IMR-90 (cell line): ENCODE data around the gene RNF217. TPM values are rescaled to one million over a fixed set of nuclear protein-coding genes. Genes with fewer than 3 reads are reported as not detected.

Source experiments
- ATAC-seq: fragments of 200-7000 bp; cut with Tn5 transposase; 2 replicates; pipeline ENCODE4 v1.9.1; 2020; ENCODE audit warnings: low read depth, mild to moderate bottlenecking, moderate library complexity
- BruUV-seq: library from RNA; stranded (reverse); fragments of 400-500 nt; replicated peaks from 2 replicates; lab custom pipeline; 2021; lab: Mats Ljungman, UMichigan
- CTCF ChIA-PET: fragments of 300-600 bp; formaldehyde crosslinking; extraction: SDS; loops from one replicate; lab custom pipeline; 2021; ENCODE audit warnings: antibody characterized with exemption; lab: Yijun Ruan, JAX
- POLR2A ChIA-PET: fragments of 300-600 bp; sonication (Branson Sonifier 250); formaldehyde crosslinking; loops from one replicate; lab custom pipeline; 2022; ENCODE audit warnings: antibody characterized with exemption; ENCODE audit not compliant: unreplicated experiment; lab: Charles Lee
- DNase-seq: peaks from one replicate; pipeline ENCODE4 v3.0.0; 2013
- H2AFZ ChIP-seq: replicated peaks from 2 replicates; pipeline ENCODE3; 2013; ENCODE audit warnings: low read length, mild to moderate bottlenecking; ENCODE audit not compliant: poor library complexity
- H2AK5ac ChIP-seq: 2 replicates; pipeline ENCODE4 v1.6.1; 2013; ENCODE audit warnings: low read depth, low read length, inconsistent platforms
- H2AK9ac ChIP-seq: replicated peaks from 2 replicates; pipeline ENCODE3; 2013; ENCODE audit warnings: mild to moderate bottlenecking, low read depth, low read length, moderate library complexity; ENCODE audit not compliant: poor library complexity
- H2BK120ac ChIP-seq: 2 replicates; pipeline ENCODE4 v1.6.1; 2013; ENCODE audit warnings: low read depth, low read length, inconsistent platforms
- H2BK15ac ChIP-seq: 3 replicates; pipeline ENCODE4 v1.6.1; 2013; ENCODE audit warnings: low read depth, low read length, inconsistent platforms
- H2BK20ac ChIP-seq: 2 replicates; pipeline ENCODE4 v1.6.1; 2013; ENCODE audit warnings: low read depth, mild to moderate bottlenecking, inconsistent platforms, low read length, moderate library complexity
- H2BK5ac ChIP-seq: 2 replicates; pipeline ENCODE4 v1.6.1; 2013; ENCODE audit warnings: mild to moderate bottlenecking, low read depth, low read length, inconsistent platforms; ENCODE audit not compliant: poor library complexity, severe bottlenecking
- H3K14ac ChIP-seq: replicated peaks from 2 replicates; pipeline ENCODE4 v1.6.1; 2013; ENCODE audit warnings: low read depth, low read length, inconsistent platforms
- H3K18ac ChIP-seq: 2 replicates; pipeline ENCODE4 v1.6.1; 2013; ENCODE audit warnings: low read depth, low read length, control low read depth
- H3K23ac ChIP-seq: 2 replicates; pipeline ENCODE4 v1.6.1; 2013; ENCODE audit warnings: low read depth, low read length, inconsistent platforms
- H3K27ac ChIP-seq: 2 replicates; pipeline ENCODE4 v1.5.1; 2013; ENCODE audit warnings: mild to moderate bottlenecking, control low read depth, low read length; ENCODE audit not compliant: insufficient read depth
- H3K27me3 ChIP-seq: 2 replicates; pipeline ENCODE4 v1.6.1; 2013; ENCODE audit warnings: low read length; ENCODE audit not compliant: control insufficient read depth, insufficient read depth
- H3K36me3 ChIP-seq: 2 replicates; pipeline ENCODE4 v1.6.1; 2013; ENCODE audit warnings: low read length, mixed read lengths; ENCODE audit not compliant: control insufficient read depth, insufficient read depth
- H3K4ac ChIP-seq: 2 replicates; pipeline ENCODE4 v1.6.1; 2013; ENCODE audit warnings: low read depth, low read length, inconsistent platforms
- H3K4me1 ChIP-seq: 2 replicates; pipeline ENCODE4 v1.6.1; 2013; ENCODE audit warnings: low read length, mixed read lengths; ENCODE audit not compliant: control insufficient read depth, insufficient read depth
- H3K4me2 ChIP-seq: 2 replicates; pipeline ENCODE4 v1.6.1; 2013; ENCODE audit warnings: low read depth, mild to moderate bottlenecking, control low read depth, low read length, moderate library complexity
- H3K4me3 ChIP-seq: 2 replicates; pipeline ENCODE4 v1.5.1; 2013; ENCODE audit warnings: low read depth, mild to moderate bottlenecking, control low read depth, low read length, moderate library complexity; ENCODE audit not compliant: insufficient read depth
- H3K56ac ChIP-seq: 2 replicates; pipeline ENCODE4 v1.6.1; 2013; ENCODE audit warnings: low read length, inconsistent platforms; ENCODE audit not compliant: insufficient read depth; ENCODE audit errors: extremely low read depth
- H3K79me1 ChIP-seq, 2 experiments: 2 replicates each; pipeline ENCODE4 v1.6.1; 2013; ENCODE audit warnings: low read length in 2 of 2, inconsistent platforms in 1 of 2, low read depth in 1 of 2
- H3K9ac ChIP-seq: 2 replicates; pipeline ENCODE4 v1.6.1; 2013; ENCODE audit warnings: low read depth, low read length, control low read depth
- H3K9me1 ChIP-seq: 2 replicates; pipeline ENCODE4 v1.6.1; 2013; ENCODE audit warnings: low read length, inconsistent platforms; ENCODE audit not compliant: insufficient read depth
- H3K9me3 ChIP-seq: 2 replicates; pipeline ENCODE4 v1.6.1; 2013; ENCODE audit warnings: low read length; ENCODE audit not compliant: control insufficient read depth, insufficient read depth
- H4K20me1 ChIP-seq: 2 replicates; pipeline ENCODE4 v1.6.1; 2013; ENCODE audit warnings: low read length, inconsistent platforms; ENCODE audit not compliant: insufficient read depth
- H4K5ac ChIP-seq: 2 replicates; pipeline ENCODE4 v1.6.1; 2013; ENCODE audit warnings: mild to moderate bottlenecking, low read depth, low read length, control low read depth
- H4K8ac ChIP-seq, 2 experiments: 2 replicates each; pipeline ENCODE4 v1.6.1; 2013; ENCODE audit warnings: low read depth in 2 of 2, low read length in 2 of 2, control low read depth in 1 of 2, inconsistent platforms in 1 of 2
- H4K91ac ChIP-seq: 2 replicates; pipeline ENCODE4 v1.6.1; 2013; ENCODE audit warnings: low read depth, low read length, inconsistent platforms; ENCODE audit not compliant: insufficient read depth
- CEBPB ChIP-seq: IDR thresholded peaks from 2 replicates; pipeline ENCODE4 v1.6.1; 2012; ENCODE audit warnings: low read depth, low read length, improper control_type of control experiment
- WGBS, 2 experiments: methylation state at CpG; one replicate each; pipeline versions ENCODE4 v1.1.5 to v1.1.7; 2013; ENCODE audit warnings: missing lambda C conversion rate in 2 of 2; ENCODE audit not compliant: insufficient read length in 1 of 2; ENCODE audit errors: extremely low coverage in 2 of 2; 5-methylcytosine and 5-hydroxymethylcytosine counted together
- dilution Hi-C: fragments of 300-500 bp; cut with HindIII; formaldehyde crosslinking; loops from one replicate; pipeline ENCODE4 v1.14.3; 2018; ENCODE audit warnings: low sequenced_read_pairs; ENCODE audit not compliant: unreplicated experiment
- in situ Hi-C: fragments of 300-500 bp; cut with MboI; formaldehyde crosslinking; loops from 3 replicates; pipeline ENCODE4 v1.14.3; 2019; ENCODE audit warnings: low sequenced_read_pairs, inconsistent platforms, mixed read lengths
- intact Hi-C: fragments of 100-400 bp; cut with micrococcal nuclease; formaldehyde crosslinking; loops from 2 replicates; pipeline ENCODE4 v1.10.0; 2022
- polyA plus RNA-seq, 3 experiments: library from polyadenylated mRNA; depleted of rRNA; stranded (reverse); fragments of >200 nt; gene quantifications; 2 replicates each; pipeline ENCODE4 v1.2.3, GENCODE V29; 2012; ENCODE audit warnings: low replicate concordance in 1 of 3
- total RNA-seq: library from RNA; depleted of rRNA; stranded (reverse); fragments of >200 nt; gene quantifications from 2 replicates; pipeline ENCODE4 v1.2.3, GENCODE V29; 2012
- TF ChIP-seq, protein P1 (sequence below): conservative IDR thresholded peaks from 2 replicates; pipeline ENCODE4 v1.5.1; 2012; ENCODE audit warnings: mild to moderate bottlenecking, low read depth, low read length, improper control_type of control experiment

The RNF217 gene
- total and polyA plus RNA-seq, 2 of the 4 experiments (the other 2 are of a cell fraction): 11.7 to 20.4 TPM

GRCh38 chr6:125050663-125051318 lies 88.6 kb downstream of the RNF217 start:
- Histone ChIP-seq H2BK120ac (no peak overlapping the region), H2BK20ac (peak overlapping the region; percentile 41), H2BK5ac (peak overlapping the region; percentile 14), H3K27me3 (no peaks in the 10 kb centered on the region), H2AFZ (no peak overlapping the region), H2AK5ac (no peak overlapping the region), H3K23ac (no peak overlapping the region), H3K4me2 (peak overlapping the region; percentile 3; the same call in 1 of the 2 replicates), H4K91ac (no peak overlapping the region), H3K4me3 (no peak overlapping the region), H4K20me1 (peaks cover 4% of the 10 kb centered on the region; the same call in 1 of the 2 replicates), H4K5ac (no peak overlapping the region), H2BK15ac (no peak overlapping the region), H3K9ac (no peak overlapping the region), H4K8ac (no peak overlapping the region), H3K4me1 (peaks cover 10% of the 10 kb centered on the region), H2AK9ac (no peak overlapping the region), H3K56ac (no peak overlapping the region), H3K27ac (no peak overlapping the region), H3K9me3 (no peaks in the 10 kb centered on the region), H3K4ac (no peak overlapping the region; the same call in 1 of the 2 replicates), H3K14ac (no peak overlapping the region; the same call in 1 of the 2 replicates), H3K36me3 (peaks cover 8% of the 10 kb centered on the region), H3K18ac (peak overlapping the region; percentile 1; the same call in 1 of the 2 replicates), H3K9me1 (peaks cover 7% of the 10 kb centered on the region), H3K79me1 (peaks cover 36 to 45% of the 10 kb centered on the region in 2 experiments)
- ATAC-seq (peak; percentile 55), DNase-seq (peak; percentile 64)
- no CpG with 5 or more reads among the region's 4 CpGs for WGBS, 2 experiments
- intact Hi-C loops (loop anchor here (2.0 to 5.0 kb wide), 2 partner anchors 42 to 88 kb away; partner anchors contain the start of gene RNF217), dilution Hi-C loops (no loop called here), in situ Hi-C loops (no loop called here)
- POLR2A ChIA-PET: no interaction called here
- CTCF ChIA-PET: interaction anchor here (1.2 kb wide), 1 partner anchor 62 kb away, joined by 4 read pairs; no protein-coding TSS in a partner anchor
- peak; percentile 42; the same call in 1 of the 2 replicates for TF ChIP-seq CEBPB
- TF ChIP-seq, protein P1, sequence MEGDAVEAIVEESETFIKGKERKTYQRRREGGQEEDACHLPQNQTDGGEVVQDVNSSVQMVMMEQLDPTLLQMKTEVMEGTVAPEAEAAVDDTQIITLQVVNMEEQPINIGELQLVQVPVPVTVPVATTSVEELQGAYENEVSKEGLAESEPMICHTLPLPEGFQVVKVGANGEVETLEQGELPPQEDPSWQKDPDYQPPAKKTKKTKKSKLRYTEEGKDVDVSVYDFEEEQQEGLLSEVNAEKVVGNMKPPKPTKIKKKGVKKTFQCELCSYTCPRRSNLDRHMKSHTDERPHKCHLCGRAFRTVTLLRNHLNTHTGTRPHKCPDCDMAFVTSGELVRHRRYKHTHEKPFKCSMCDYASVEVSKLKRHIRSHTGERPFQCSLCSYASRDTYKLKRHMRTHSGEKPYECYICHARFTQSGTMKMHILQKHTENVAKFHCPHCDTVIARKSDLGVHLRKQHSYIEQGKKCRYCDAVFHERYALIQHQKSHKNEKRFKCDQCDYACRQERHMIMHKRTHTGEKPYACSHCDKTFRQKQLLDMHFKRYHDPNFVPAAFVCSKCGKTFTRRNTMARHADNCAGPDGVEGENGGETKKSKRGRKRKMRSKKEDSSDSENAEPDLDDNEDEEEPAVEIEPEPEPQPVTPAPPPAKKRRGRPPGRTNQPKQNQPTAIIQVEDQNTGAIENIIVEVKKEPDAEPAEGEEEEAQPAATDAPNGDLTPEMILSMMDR: no peak
- BruUV-seq: no TSS peak
